NCI-H1105 treated with DMSO at 0.1 percent for 48 hours (cell line): ENCODE data around the gene PRSS3.
"Not testable (repeated sequence)": the region's sequence is repeated elsewhere in the genome, so short reads cannot be mapped to it uniquely, and the experiment has no call there.

Source experiments
- DNase-seq: peaks from one replicate; lab custom pipeline; 2025; lab: John Stamatoyannopoulos, UW

The PRSS3 gene

DNA sequence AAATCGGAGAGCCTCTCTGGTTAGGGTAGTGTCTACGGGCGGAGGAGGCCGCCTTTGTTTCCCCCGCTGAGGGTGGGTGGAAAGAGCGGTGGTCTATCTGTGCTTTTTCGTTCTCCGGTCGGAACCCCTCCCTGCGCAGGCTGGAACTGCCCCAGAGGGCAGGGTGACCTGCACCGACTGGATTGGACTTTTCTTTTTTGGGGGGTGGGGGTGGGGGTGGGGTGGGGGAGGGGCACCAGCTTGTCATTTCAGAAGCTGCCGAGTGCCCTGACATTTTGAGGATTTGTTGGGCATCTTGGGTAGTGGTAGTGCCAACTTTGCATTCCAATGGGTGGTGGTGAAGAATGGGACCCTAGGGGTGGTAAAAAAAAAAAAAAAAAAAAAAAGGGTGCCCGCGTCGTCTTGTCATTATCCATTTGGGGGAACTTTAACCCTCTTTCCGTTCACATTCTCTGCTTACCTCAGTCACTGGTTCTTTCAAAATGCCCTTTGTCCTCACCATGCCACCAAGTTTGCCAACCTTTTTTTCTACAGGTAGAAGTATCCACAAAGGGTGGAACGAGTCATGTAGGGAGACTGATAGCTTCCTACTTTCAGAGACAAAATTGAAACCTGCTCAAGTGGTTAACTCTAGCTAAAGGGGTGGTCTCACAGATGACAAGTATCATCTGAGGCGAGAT, 22.9 kb downstream of the PRSS3 start:
- DNase-seq, result peak; percentile 29

- no peak for DNase-seq
Observed at GRCh38 chr9:33818847-33819500, 23.6 kb downstream of the PRSS3 start.

- no peak for DNase-seq
Observed at GRCh38 chr9:33820231-33820745, 24.9 kb downstream of the PRSS3 start.

DNA sequence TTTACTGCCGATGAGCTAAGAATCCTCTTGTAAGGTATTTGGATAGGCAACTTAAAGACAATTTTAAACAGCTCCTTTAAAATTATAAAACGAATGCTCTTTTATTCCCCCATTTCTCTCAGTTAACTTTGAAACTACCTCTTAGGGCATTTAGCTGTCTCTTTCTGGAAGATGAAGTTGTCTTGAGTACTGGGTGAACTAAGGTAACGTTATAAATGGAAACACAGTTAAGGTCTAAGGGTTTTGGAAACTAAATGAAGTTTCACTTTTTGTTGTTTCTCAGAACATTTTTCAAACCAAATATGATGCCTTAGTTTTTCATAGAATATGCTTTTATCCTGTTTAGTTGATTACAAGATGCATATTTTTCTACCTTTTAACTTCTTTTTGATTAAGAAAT, 28.4 kb downstream of the PRSS3 start:
- no peak for DNase-seq

GRCh38 chr9:33827285-33827684, 31.9 kb downstream of the PRSS3 start:
- not testable (repeated sequence) for DNase-seq

- DNase-seq, result not testable (repeated sequence)
Observed at GRCh38 chr9:33829641-33830230, 34.4 kb downstream of the PRSS3 start.

- DNase-seq, result no peak
Observed at GRCh38 chr9:33835625-33836260, 40.4 kb downstream of the PRSS3 start.

DNA sequence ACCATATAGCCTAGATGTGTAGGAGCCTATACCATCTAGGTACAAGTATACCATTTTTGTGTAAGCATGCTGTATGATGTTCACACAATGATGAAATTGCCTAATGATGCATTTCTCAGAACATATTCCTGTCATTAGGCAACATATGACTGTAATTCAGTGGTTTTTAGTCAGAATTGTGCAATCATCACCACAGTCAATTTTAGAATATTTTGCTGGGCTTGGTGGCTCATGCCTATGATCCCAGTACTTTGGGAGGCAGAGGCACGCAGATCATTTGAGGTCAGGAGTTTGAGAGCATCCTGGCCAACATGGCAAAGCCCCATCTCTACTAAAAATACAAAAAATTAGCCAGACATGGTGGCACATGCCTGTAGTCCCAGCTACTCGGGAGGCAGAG, 40.9 kb downstream of the PRSS3 start:
- not testable (repeated sequence) for DNase-seq

DNA sequence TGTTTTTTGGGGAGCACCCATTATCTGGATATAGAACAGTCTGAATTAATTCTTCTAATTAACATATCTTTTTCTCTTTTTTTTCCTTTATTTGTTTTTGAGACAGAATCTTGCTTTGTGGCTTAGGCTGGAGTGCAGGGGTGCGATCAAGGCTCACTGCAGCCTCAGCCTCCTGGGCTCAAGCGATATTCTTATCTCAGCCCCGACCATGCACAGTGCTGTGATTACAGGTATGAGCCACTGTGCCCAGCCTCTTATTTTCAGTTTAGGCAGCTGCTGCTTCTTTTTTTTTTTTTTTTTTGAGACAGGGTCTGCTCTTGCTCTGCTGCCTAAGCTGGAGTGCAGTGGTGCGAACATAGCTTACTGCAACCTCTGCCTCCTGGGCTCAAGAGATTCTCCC, 41.8 kb downstream of the PRSS3 start:
- DNase-seq, result no peak

- no peak for DNase-seq
Observed at GRCh38 chr9:33840381-33840780, 45.0 kb downstream of the PRSS3 start.

- no peak for DNase-seq
Observed at GRCh38 chr9:33843312-33843961, 48.1 kb downstream of the PRSS3 start.

DNA sequence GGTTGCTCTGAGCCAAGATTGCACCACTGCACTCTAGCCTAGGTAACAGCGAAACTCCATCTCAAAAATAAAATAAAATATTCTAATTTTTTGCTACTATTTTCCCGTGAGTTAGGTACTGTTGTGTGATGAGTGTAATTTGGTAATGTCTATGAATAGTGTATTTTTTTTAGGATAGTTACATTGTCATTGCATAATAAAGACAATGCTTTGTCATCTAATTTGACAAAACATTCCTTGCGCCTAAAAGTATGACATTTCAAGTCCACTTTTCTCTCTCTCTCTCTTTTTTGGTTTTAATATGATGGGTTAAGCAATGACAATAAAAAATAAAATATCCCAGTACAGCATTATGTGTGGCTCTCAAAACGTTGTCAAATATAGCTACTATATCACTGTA, 50.9 kb downstream of the PRSS3 start:
- DNase-seq, result no peak

DNA sequence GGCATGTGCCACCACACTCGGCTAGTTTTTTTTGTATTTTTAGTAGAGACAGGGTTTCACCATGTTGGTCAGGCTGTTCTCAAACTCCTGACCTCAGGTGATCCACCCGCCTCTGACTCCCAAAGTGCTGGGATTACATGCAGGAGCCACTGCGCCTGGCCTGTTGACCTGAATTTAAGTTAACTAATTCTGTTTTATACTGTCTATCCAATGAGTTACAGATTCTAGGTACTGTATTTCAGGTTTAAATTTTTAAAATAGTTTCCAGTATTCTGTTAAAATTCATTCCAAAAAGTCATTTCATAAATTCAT, 52.5 kb downstream of the PRSS3 start:
- not testable (repeated sequence) for DNase-seq
